ENCODE results near the gene RGS9. TPM values are rescaled to one million over a fixed set of nuclear protein-coding genes. Genes with fewer than 3 reads are reported as not detected.
"Not testable (repeated sequence)": the region's sequence is repeated elsewhere in the genome, so short reads cannot be mapped to it uniquely, and the experiment has no call there.

RGS9 gene
- total RNA-seq (ENCODE audit: unreplicated experiment), result 8.5 TPM
- long read RNA-seq, partial matches to known transcripts, result 2 of 8 reads
- long read RNA-seq, other reads (novel, unspliced or antisense), result 2 of 8 reads

DNA sequence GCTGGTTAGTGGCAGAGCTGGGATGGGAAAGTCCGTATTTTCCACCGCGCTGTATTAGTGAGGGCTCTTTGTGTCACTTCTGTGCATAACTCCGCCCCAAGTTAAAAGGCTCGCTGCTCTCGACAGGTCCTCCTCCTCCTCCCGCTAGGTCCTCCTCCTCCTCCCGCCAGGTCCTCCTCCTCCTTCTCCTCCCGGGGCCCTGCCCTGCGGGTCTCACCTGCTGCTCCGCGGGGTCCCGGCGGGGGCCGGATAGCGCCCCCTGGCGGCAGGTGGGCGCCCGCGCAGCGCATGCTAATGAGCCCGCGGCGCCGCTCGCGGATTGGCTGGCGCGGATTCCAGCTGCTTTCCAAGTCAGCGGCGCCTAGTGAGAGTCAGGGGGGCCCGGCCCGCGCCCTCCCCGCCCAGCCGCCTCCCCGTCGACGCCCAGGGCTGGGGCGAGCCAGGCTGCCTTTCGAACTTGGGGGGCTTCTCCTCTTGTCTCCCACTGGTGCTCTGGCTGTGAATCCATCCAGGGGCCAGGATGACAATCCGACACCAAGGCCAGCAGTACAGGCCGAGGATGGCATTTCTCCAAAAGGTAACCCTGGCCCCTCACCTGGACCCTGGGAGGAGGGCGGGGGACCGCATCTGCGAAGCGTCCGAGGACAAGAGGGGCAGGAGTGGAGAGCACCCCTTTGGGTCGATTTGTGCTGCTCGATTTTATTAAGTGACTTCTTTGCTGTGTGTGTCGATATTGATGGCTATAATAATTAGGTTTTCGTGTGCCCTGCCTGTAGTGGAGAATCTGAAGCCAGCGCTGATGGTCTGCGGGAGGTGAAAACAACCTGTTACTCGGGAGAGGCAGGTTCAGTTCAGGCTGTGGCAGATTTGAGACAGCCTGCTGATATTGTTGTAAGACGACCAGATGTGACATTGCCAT lies at the start of gene RGS9:
TSS of gene RGS9 (plus strand) at position 350 of the 919 bp plus-strand sequence. CDS start at position 521, 171 bp downstream.
- H3K36me3 Mint-ChIP-seq (ENCODE audit: low read depth, unreplicated experiment), result no peaks in the 10 kb centered on the region
- H3K4me3 Mint-ChIP-seq (ENCODE audit: unreplicated experiment), result peak within 1 kb of the TSS; percentile 84
- H3K27me3 Mint-ChIP-seq (ENCODE audit: unreplicated experiment), result peaks cover 4% of the 10 kb centered on the region
- H3K9me3 Mint-ChIP-seq (ENCODE audit: unreplicated experiment), result no peaks in the 10 kb centered on the region
- TF ChIP-seq, protein P1, sequence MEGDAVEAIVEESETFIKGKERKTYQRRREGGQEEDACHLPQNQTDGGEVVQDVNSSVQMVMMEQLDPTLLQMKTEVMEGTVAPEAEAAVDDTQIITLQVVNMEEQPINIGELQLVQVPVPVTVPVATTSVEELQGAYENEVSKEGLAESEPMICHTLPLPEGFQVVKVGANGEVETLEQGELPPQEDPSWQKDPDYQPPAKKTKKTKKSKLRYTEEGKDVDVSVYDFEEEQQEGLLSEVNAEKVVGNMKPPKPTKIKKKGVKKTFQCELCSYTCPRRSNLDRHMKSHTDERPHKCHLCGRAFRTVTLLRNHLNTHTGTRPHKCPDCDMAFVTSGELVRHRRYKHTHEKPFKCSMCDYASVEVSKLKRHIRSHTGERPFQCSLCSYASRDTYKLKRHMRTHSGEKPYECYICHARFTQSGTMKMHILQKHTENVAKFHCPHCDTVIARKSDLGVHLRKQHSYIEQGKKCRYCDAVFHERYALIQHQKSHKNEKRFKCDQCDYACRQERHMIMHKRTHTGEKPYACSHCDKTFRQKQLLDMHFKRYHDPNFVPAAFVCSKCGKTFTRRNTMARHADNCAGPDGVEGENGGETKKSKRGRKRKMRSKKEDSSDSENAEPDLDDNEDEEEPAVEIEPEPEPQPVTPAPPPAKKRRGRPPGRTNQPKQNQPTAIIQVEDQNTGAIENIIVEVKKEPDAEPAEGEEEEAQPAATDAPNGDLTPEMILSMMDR (IDR thresholded peaks at IDR 0.05; ENCODE audit: unreplicated experiment), result peak; percentile 100
- peaks cover 16% of the 10 kb centered on the region for H3K4me1 Mint-ChIP-seq (ENCODE audit: unreplicated experiment)
- DNase-seq (ENCODE audit: low spot score), result peak; percentile 84
- H3K27ac Mint-ChIP-seq (ENCODE audit: unreplicated experiment), result no peak within 1 kb of the TSS

GRCh38 chr17:65088621-65089360 lies 48.4 kb upstream of the RGS9 start:
- Mint-ChIP-seq H3K4me3 (ENCODE audit: unreplicated experiment) (no peak overlapping the region), H3K27ac (ENCODE audit: unreplicated experiment) (no peak overlapping the region), H3K9me3 (ENCODE audit: unreplicated experiment) (no peaks in the 10 kb centered on the region), H3K27me3 (ENCODE audit: unreplicated experiment) (peaks cover 1% of the 10 kb centered on the region), H3K4me1 (ENCODE audit: unreplicated experiment) (peaks cover 19% of the 10 kb centered on the region), H3K36me3 (ENCODE audit: low read depth, unreplicated experiment) (no peaks in the 10 kb centered on the region)
- no peak for DNase-seq (ENCODE audit: low spot score)
- TF ChIP-seq, protein P1 (IDR thresholded peaks at IDR 0.05; ENCODE audit: unreplicated experiment), result no peak

DNA sequence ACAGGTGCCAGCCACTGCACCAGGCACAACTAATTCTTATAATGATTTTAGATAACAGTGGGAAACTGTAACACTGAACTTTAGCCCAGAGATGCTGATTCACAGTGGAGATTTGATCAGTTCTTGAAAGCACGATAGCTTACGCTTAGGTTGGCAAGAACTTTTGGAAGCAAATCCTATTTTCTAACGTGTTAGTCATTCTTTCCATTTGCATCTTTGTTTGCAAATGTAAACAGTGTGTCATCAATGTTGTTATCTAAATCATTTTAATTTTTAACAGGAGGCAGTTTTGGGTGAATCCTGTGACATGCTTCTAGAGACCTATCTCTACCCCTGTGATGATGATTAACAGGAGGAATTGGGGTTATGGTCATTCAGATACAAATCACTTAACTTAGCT lies 44.9 kb upstream of the RGS9 start:
- Mint-ChIP-seq H3K27ac (ENCODE audit: unreplicated experiment) (no peak overlapping the region), H3K27me3 (ENCODE audit: unreplicated experiment) (peaks cover 6% of the 10 kb centered on the region), H3K9me3 (ENCODE audit: unreplicated experiment) (no peaks in the 10 kb centered on the region), H3K4me3 (ENCODE audit: unreplicated experiment) (no peak overlapping the region), H3K4me1 (ENCODE audit: unreplicated experiment) (peaks cover 7% of the 10 kb centered on the region), H3K36me3 (ENCODE audit: low read depth, unreplicated experiment) (no peaks in the 10 kb centered on the region)
- no peak for DNase-seq (ENCODE audit: low spot score)
- TF ChIP-seq, protein P1 (IDR thresholded peaks at IDR 0.05; ENCODE audit: unreplicated experiment), result no peak

GRCh38 chr17:65092721-65093356 lies 44.3 kb upstream of the RGS9 start:
- not testable (repeated sequence) for H3K27me3 Mint-ChIP-seq (ENCODE audit: unreplicated experiment); H3K27ac Mint-ChIP-seq (ENCODE audit: unreplicated experiment); H3K36me3 Mint-ChIP-seq (ENCODE audit: low read depth, unreplicated experiment); DNase-seq (ENCODE audit: low spot score); H3K4me3 Mint-ChIP-seq (ENCODE audit: unreplicated experiment); H3K9me3 Mint-ChIP-seq (ENCODE audit: unreplicated experiment); H3K4me1 Mint-ChIP-seq (ENCODE audit: unreplicated experiment)

DNA sequence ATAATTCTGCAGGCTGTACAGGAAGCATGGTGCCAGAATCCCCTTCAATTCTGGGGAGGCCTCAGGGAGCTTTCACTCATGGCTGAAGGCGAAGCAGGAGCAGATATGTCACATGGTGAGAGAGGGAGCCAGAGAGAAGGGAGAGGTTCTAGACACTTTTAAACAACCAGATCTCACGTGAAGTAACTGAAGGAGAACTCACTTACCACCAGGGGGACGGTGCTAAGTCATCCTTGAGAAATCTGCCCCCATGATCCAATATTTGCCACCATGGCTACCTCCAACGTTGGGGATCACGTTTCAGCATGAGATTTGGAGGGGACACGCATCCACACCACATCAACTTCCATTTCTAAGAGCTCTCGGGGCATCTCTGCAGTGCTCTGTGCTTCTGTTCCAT lies 43.2 kb upstream of the RGS9 start:
- H3K9me3 Mint-ChIP-seq (ENCODE audit: unreplicated experiment), result no peaks in the 10 kb centered on the region
- TF ChIP-seq, protein P1 (IDR thresholded peaks at IDR 0.05; ENCODE audit: unreplicated experiment), result peak; percentile 34
- no peak overlapping the region for H3K4me3 Mint-ChIP-seq (ENCODE audit: unreplicated experiment)
- H3K4me1 Mint-ChIP-seq (ENCODE audit: unreplicated experiment), result peaks cover 7% of the 10 kb centered on the region
- H3K27ac Mint-ChIP-seq (ENCODE audit: unreplicated experiment), result no peak overlapping the region
- no peaks in the 10 kb centered on the region for H3K36me3 Mint-ChIP-seq (ENCODE audit: low read depth, unreplicated experiment)
- DNase-seq (ENCODE audit: low spot score), result no peak
- peaks cover 6% of the 10 kb centered on the region for H3K27me3 Mint-ChIP-seq (ENCODE audit: unreplicated experiment)

All from endothelial cell (in vitro differentiated cells).